Gastrocnemius medialis (tissue), 4 donors: ENCODE data around the gene LSAMP.

ENCODE experiments used
- POLR2A ChIP-seq, 2 donors: fragments of 450-650 bp; IDR thresholded peaks; one replicate each; pipeline ENCODE4 v1.6.1; 2017; ENCODE audit warnings: antibody characterized with exemption in 2 of 2, mild to moderate bottlenecking in 2 of 2, moderate library complexity in 2 of 2
- TF ChIP-seq, protein P1 (sequence below), 5 experiments: fragments of 450-650 bp in 3 of 5; fragments of 200-600 bp in 2 of 5; sonication (generic) in 2 of 5; IDR thresholded peaks in 4 of 5; conservative IDR thresholded peaks in 1 of 5; 1 replicate in 4 of 5; 2 replicates in 1 of 5; pipeline ENCODE4 v1.5.1; 2016 to 2019; ENCODE audit warnings: antibody characterized with exemption in 5 of 5, mild to moderate bottlenecking in 3 of 5, moderate library complexity in 3 of 5

GRCh38 chr3:115875460-115875859 lies 569.8 kb downstream of the LSAMP start:
- TF ChIP-seq, protein P1, sequence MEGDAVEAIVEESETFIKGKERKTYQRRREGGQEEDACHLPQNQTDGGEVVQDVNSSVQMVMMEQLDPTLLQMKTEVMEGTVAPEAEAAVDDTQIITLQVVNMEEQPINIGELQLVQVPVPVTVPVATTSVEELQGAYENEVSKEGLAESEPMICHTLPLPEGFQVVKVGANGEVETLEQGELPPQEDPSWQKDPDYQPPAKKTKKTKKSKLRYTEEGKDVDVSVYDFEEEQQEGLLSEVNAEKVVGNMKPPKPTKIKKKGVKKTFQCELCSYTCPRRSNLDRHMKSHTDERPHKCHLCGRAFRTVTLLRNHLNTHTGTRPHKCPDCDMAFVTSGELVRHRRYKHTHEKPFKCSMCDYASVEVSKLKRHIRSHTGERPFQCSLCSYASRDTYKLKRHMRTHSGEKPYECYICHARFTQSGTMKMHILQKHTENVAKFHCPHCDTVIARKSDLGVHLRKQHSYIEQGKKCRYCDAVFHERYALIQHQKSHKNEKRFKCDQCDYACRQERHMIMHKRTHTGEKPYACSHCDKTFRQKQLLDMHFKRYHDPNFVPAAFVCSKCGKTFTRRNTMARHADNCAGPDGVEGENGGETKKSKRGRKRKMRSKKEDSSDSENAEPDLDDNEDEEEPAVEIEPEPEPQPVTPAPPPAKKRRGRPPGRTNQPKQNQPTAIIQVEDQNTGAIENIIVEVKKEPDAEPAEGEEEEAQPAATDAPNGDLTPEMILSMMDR (IDR thresholded peaks at IDR 0.05 in 4 of 5, conservative IDR thresholded peaks at IDR 0.05 in 1 of 5): no peak
- no peak for TF ChIP-seq POLR2A (IDR thresholded peaks at IDR 0.05)
